Midbrain (tissue), 1 donor: Measurements from ENCODE around the gene SBK1.
"Not testable (repeated sequence)": the region's sequence is repeated elsewhere in the genome, so short reads cannot be mapped to it uniquely, and the experiment has no call there.

Experiments used
- DNase-seq: peaks from one replicate; lab custom pipeline; 2025; lab: John Stamatoyannopoulos, UW

The SBK1 gene

GRCh38 chr16:28308794-28309584 lies 16.7 kb downstream of the SBK1 start:
- DNase-seq: peak; percentile 16

- no peak for DNase-seq
Observed at GRCh38 chr16:28309811-28310311, 17.5 kb downstream of the SBK1 start.

GRCh38 chr16:28310796-28311195 lies 18.5 kb downstream of the SBK1 start:
- no peak for DNase-seq

- DNase-seq: no peak
Observed at GRCh38 chr16:28311413-28311812, 19.1 kb downstream of the SBK1 start.

- no peak for DNase-seq
Observed at GRCh38 chr16:28311913-28312312, 19.6 kb downstream of the SBK1 start.

GRCh38 chr16:28312327-28312726 lies 20.0 kb downstream of the SBK1 start:
- no peak for DNase-seq

- no peak for DNase-seq
Observed at GRCh38 chr16:28313587-28313986, 21.3 kb downstream of the SBK1 start.

- no peak for DNase-seq
Observed at GRCh38 chr16:28316054-28316453, 23.7 kb downstream of the SBK1 start.

GRCh38 chr16:28317040-28317880 lies 24.9 kb downstream of the SBK1 start:
- DNase-seq: peak; percentile 28

- DNase-seq: no peak
Observed at GRCh38 chr16:28318042-28318744, 25.9 kb downstream of the SBK1 start.

- DNase-seq: no peak
Observed at GRCh38 chr16:28319476-28320022, 27.2 kb downstream of the SBK1 start.

GRCh38 chr16:28320023-28320561 lies 27.8 kb downstream of the SBK1 start:
- no peak for DNase-seq

- no peak for DNase-seq
Observed at GRCh38 chr16:28320741-28321140, 28.4 kb downstream of the SBK1 start.

- no peak for DNase-seq
Observed at GRCh38 chr16:28321700-28322411, 29.5 kb downstream of the SBK1 start.

- no peak for DNase-seq
Observed at GRCh38 chr16:28324235-28324886, 32.0 kb downstream of the SBK1 start.

- DNase-seq: no peak
Observed at GRCh38 chr16:28324887-28325279, 32.6 kb downstream of the SBK1 start.

- peak; percentile 15 for DNase-seq
Observed at GRCh38 chr16:28326881-28327610, 34.7 kb downstream of the SBK1 start.

- DNase-seq: peak; percentile 68
Observed at GRCh38 chr16:28330232-28330631, 37.9 kb downstream of the SBK1 start.

- not testable (repeated sequence) for DNase-seq
Observed at GRCh38 chr16:28330981-28331380, 38.7 kb downstream of the SBK1 start.

GRCh38 chr16:28332632-28333031 lies 40.3 kb downstream of the SBK1 start:
- not testable (repeated sequence) for DNase-seq
